Activated CD4-positive, alpha-beta T cell treated with anti-CD3 and anti-CD28 coated beads for 4 hours (primary cell): ENCODE measurements around the gene TACO1.
A peak's percentile ranks its signal among the peaks of the same experiment; 100 is the strongest.

Experiments
- DNase-seq, 2 donors: peaks; one replicate each; pipeline ENCODE4 v3.0.0-alpha.2; 2020

TACO1 gene

GRCh38 chr17:63600569-63601438 lies at the start of gene TACO1:
Gene TACO1, plus strand, starts transcription at chr17:63600895. Its CDS starts 189 bp downstream, at chr17:63601084.
- peak; percentile 73 to 76 for DNase-seq

- DNase-seq = no peak
Observed at GRCh38 chr17:63552211-63552610, 48.5 kb upstream of the TACO1 start.

- DNase-seq = no peak
Observed at GRCh38 chr17:63555500-63556156, 45.1 kb upstream of the TACO1 start.

- no peak for DNase-seq
Observed at GRCh38 chr17:63557416-63557815, 43.3 kb upstream of the TACO1 start.

GRCh38 chr17:63558441-63558840 lies 42.3 kb upstream of the TACO1 start:
- no peak for DNase-seq

- DNase-seq = no peak
Observed at GRCh38 chr17:63561819-63562218, 38.9 kb upstream of the TACO1 start.

GRCh38 chr17:63563339-63563738 lies 37.4 kb upstream of the TACO1 start:
- no peak for DNase-seq

GRCh38 chr17:63564562-63564961 lies 36.1 kb upstream of the TACO1 start:
- no peak for DNase-seq

GRCh38 chr17:63567229-63567628 lies 33.5 kb upstream of the TACO1 start:
- DNase-seq = no peak

GRCh38 chr17:63568563-63568962 lies 32.1 kb upstream of the TACO1 start:
- DNase-seq = no peak

GRCh38 chr17:63571632-63572310 lies 28.9 kb upstream of the TACO1 start:
- no peak for DNase-seq

GRCh38 chr17:63573634-63574033 lies 27.1 kb upstream of the TACO1 start:
- no peak for DNase-seq

GRCh38 chr17:63578027-63578768 lies 22.5 kb upstream of the TACO1 start:
- DNase-seq = no peak

- DNase-seq = no peak
Observed at GRCh38 chr17:63578769-63579111, 22.0 kb upstream of the TACO1 start.

- DNase-seq = no peak
Observed at GRCh38 chr17:63579633-63580032, 21.1 kb upstream of the TACO1 start.

- no peak for DNase-seq
Observed at GRCh38 chr17:63587770-63588169, 12.9 kb upstream of the TACO1 start.

GRCh38 chr17:63588797-63589196 lies 11.9 kb upstream of the TACO1 start:
- DNase-seq = no peak

GRCh38 chr17:63589646-63590045 lies 11.0 kb upstream of the TACO1 start:
- DNase-seq = no peak

- no peak for DNase-seq
Observed at GRCh38 chr17:63592797-63593196, 7.9 kb upstream of the TACO1 start.

GRCh38 chr17:63595132-63595531 lies 5.6 kb upstream of the TACO1 start:
- DNase-seq = no peak

- DNase-seq = no peak
Observed at GRCh38 chr17:63596856-63597586, 3.7 kb upstream of the TACO1 start.

GRCh38 chr17:63598281-63598680 lies 2.4 kb upstream of the TACO1 start:
- no peak for DNase-seq
